22Rv1 (cell line): ENCODE measurements around the gene ADA.

Experiments
- ZFX ChIP-seq: fragments of 450-650 bp; IDR thresholded peaks from 2 replicates; pipeline ENCODE4 v1.6.1; 2017; ENCODE audit warnings: antibody characterized with exemption, borderline replicate concordance
- TF ChIP-seq, protein P1 (sequence below): fragments of 450-650 bp; IDR thresholded peaks from 2 replicates; pipeline ENCODE4 v1.5.1; 2017; ENCODE audit warnings: mild to moderate bottlenecking

DNA sequence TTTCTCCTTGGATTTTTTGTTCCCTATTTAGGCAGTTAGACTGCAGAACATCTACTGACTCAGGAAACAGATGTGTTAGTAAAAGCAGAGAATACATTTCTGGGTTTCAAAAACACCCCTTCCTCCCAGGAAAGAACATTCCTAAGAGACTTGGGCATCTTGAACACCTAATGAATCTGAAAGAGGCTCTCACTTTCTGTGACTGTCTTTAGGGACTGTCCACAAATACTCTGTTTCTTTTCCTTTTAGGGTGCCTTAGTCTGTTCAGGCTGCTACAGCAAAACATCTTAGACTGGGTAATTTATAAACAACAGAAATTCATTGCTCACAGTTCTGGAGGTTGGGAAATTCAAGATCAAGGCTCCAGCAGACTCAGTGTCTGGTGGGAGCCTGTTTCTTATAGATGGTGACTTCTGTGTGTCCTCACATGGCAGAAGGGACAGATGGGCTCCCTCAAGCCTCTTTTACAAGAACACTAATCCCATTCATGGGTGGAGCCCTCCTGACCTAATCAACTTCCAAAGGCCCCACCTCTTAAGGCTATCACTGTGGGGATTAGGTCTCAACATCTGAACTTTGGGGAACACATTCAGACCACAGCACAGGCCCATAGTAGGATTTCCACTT lies 44.3 kb upstream of the ADA start:
- TF ChIP-seq, protein P1, sequence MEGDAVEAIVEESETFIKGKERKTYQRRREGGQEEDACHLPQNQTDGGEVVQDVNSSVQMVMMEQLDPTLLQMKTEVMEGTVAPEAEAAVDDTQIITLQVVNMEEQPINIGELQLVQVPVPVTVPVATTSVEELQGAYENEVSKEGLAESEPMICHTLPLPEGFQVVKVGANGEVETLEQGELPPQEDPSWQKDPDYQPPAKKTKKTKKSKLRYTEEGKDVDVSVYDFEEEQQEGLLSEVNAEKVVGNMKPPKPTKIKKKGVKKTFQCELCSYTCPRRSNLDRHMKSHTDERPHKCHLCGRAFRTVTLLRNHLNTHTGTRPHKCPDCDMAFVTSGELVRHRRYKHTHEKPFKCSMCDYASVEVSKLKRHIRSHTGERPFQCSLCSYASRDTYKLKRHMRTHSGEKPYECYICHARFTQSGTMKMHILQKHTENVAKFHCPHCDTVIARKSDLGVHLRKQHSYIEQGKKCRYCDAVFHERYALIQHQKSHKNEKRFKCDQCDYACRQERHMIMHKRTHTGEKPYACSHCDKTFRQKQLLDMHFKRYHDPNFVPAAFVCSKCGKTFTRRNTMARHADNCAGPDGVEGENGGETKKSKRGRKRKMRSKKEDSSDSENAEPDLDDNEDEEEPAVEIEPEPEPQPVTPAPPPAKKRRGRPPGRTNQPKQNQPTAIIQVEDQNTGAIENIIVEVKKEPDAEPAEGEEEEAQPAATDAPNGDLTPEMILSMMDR = no peak
- no peak for TF ChIP-seq ZFX
